COR-L47 (cell line): ENCODE data around the gene N4BP2.
"Not testable (repeated sequence)": the region's sequence is repeated elsewhere in the genome, so short reads cannot be mapped to it uniquely, and the experiment has no call there.

ENCODE experiments used
- DNase-seq: peaks from one replicate; lab custom pipeline; 2025; lab: John Stamatoyannopoulos, UW

Gene N4BP2

GRCh38 chr4:40056716-40057585 is at the start of gene N4BP2:
TSS of gene N4BP2 (plus strand) at chr4:40056850. CDS start at chr4:40097341, 40,491 bp downstream.
- peak; percentile 83 for DNase-seq

- DNase-seq = no peak
Measured at GRCh38 chr4:40016007-40016406, 40.6 kb upstream of the N4BP2 start.

- no peak for DNase-seq
Measured at GRCh38 chr4:40020221-40020620, 36.4 kb upstream of the N4BP2 start.

DNA sequence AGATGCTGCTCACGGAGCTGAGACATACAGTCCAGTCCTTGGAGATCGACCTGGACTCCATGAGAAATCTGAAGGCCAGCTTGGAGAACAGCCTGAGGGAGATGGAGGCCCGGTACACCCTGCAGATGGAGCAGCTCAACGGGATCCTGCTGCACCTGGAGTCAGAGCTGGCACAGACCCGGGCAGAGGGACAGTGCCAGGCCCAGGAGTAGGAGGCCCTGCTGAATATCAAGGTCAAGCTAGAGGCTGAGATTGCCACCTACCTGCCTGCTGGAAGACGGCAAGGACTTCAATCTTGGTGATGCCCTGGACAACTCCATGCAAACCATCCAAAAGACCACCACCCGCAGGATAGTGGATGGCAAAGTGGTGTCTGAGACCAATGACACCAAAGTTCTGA is 35.5 kb upstream of the N4BP2 start:
- DNase-seq = not testable (repeated sequence)

- not testable (repeated sequence) for DNase-seq
Measured at GRCh38 chr4:40024049-40024448, 32.6 kb upstream of the N4BP2 start.

DNA sequence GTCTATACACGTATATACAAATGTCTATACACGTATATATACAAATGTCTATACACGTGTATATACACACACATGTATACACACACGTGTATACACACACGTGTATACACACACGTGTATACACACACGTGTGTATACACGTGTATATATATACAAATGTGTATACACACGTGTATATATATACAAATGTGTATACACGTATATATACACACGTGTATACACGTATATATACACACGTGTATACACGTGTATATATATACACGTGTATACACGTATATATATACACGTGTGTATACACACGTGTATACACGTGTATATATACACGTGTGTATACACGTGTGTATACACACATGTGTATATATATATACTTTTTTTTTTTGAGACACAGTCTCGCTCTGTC is 23.9 kb upstream of the N4BP2 start:
- DNase-seq = no peak

- no peak for DNase-seq
Measured at GRCh38 chr4:40033613-40034012, 23.0 kb upstream of the N4BP2 start.

- no peak for DNase-seq
Measured at GRCh38 chr4:40038977-40039376, 17.7 kb upstream of the N4BP2 start.

- no peak for DNase-seq
Measured at GRCh38 chr4:40040908-40041307, 15.7 kb upstream of the N4BP2 start.

DNA sequence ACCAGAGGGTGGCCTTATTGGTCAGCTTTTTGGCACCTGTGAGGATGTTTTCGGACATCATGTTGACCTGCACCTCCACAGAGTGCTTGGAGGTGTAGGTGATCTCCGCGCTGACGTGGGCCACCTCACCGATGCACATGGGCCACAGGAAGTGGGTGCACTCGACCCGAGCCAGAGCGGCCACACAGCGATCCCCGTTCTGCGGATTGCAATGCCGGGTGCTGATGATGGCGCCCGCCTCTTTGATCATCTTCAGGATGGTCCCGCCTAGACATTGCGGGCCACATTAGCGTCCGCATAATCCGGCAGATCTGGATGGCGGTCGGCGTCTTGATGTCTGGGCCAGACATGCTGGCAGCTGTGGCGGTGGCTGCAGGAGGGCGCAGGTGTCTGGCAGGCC is 12.9 kb upstream of the N4BP2 start:
- DNase-seq = no peak

GRCh38 chr4:40046311-40046980 is 10.2 kb upstream of the N4BP2 start:
- DNase-seq = peak; percentile 11

DNA sequence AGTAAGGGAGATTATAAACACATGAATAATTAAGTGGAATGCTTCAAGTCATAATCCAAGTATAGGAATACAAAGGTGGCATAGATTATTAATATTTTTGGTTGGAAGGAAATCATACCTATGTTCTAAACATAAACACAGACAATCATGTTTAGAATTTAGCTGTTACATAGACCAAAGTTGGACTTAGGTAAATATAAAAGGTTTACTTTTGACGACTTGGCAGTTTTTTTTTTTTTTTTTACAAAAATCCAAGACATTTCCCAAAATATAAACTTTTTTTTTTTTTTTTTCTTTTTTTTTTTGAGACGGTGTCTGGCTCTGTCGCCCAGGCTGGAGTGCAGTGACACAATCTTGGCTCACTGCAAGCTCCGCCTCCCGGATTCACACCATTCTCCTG is 3.5 kb upstream of the N4BP2 start:
- DNase-seq = no peak

- DNase-seq = no peak
Measured at GRCh38 chr4:40055511-40055862, 1.2 kb upstream of the N4BP2 start.

DNA sequence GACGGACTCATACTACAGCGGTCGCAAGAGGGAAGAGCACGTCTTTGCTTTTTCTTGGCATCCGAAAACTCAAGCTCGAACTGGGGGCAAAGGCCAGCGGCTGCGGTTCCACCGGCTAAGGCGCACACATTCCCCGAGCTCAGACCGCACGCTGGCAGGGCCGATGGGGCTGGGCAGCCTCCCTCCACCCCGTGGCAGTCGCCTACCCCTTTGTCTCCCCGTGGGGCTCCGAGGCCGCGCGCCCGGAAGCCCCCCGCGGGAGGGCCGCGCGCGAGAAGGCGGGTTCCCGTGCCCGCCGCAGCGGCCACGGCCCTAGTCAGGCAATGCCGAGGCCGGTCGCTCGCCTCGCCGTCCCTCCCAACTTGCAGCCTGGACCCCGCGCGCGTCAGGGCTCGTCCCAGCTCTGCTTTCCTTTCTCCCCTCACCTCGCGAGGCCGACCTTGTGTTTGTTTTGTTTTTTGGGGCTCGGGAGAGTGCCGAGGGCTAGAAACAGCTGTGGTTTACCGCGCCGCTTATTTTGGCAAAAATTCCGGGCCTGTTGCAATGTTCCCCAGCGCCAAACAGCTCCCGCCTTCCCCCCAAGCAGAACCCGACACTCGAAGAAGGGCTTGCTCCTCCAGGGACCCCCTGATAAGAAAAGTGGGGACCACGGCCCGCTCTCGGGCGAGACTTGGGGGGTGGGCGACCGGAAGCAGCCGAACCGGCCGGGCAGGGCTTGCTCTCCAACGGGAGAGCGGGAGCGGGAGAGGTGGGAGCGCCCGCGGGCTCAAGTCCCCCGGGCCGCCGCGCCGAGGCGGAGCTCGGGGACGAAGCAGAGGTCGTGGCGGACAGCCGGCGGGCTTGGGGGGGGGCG is 561 bp upstream of the N4BP2 start:
- DNase-seq = peak; percentile 76

GRCh38 chr4:40057586-40058091 is 989 bp downstream of the N4BP2 start:
- peak; percentile 87 for DNase-seq

GRCh38 chr4:40058121-40058520 is 1.5 kb downstream of the N4BP2 start:
- no peak for DNase-seq

DNA sequence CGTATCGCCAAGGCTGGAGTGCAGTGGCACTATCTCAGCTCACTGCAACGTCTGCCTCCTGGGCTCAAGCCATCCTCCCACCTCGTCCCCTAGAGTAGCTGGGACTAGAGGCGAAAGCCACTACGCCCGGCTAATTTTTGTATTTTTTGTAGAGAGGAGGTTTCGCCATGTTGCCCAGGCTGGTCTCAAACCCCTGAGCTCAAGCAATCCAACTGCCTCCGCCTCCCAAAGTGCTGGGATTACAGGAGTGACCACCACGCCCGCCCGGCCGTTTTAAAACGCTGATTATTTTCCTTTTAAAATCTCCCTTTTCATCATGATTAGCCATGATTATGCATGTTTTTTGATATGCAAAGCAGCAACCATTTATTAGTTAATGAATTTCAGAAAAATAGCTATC is 2.2 kb downstream of the N4BP2 start:
- no peak for DNase-seq

- no peak for DNase-seq
Measured at GRCh38 chr4:40059362-40059761, 2.7 kb downstream of the N4BP2 start.

DNA sequence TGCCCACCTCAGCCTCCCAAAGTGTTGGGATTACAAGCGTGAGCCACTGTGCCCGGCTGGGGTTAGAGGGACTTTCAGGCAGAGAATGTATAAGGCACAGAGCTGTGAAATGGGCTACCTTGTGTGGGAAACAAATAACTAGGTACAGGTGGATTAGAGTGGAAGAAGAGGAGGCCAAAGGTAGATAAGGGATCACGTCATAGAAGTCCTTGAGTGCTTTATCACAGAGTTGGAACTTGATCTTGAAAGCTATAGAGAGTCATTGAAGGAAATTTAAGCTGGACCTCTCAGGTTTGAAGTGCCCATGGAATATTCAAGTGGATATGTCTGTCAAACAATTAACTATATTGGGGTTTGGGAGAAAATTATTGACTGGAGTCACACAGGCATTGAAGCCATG is 8.4 kb downstream of the N4BP2 start:
- DNase-seq = no peak

- no peak for DNase-seq
Measured at GRCh38 chr4:40066651-40067050, 10.0 kb downstream of the N4BP2 start.

GRCh38 chr4:40070387-40070786 is 13.7 kb downstream of the N4BP2 start:
- no peak for DNase-seq

- no peak for DNase-seq
Measured at GRCh38 chr4:40086421-40086820, 29.8 kb downstream of the N4BP2 start.
